ENCODE data around the gene OR2A12.

DNA sequence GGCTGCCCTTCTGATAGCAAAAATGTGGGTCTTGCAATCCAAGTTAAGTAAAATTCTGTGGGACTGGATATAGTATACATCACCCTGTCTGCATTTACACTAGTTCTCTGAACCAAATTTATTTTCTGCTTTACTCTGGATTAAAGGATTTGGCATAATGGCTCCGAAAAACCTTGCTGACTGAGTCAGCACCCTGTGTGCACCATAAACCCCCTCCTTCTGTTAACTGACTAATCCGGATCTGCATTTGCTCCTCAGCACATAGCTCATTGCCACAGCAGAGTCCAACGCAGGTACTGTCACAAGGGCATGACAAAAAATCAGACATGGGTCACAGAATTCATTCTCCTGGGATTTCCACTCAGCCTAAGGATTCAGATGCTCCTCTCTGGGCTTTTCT lies 36.0 kb upstream of the OR2A12 start:
- TF ChIP-seq, protein P1, sequence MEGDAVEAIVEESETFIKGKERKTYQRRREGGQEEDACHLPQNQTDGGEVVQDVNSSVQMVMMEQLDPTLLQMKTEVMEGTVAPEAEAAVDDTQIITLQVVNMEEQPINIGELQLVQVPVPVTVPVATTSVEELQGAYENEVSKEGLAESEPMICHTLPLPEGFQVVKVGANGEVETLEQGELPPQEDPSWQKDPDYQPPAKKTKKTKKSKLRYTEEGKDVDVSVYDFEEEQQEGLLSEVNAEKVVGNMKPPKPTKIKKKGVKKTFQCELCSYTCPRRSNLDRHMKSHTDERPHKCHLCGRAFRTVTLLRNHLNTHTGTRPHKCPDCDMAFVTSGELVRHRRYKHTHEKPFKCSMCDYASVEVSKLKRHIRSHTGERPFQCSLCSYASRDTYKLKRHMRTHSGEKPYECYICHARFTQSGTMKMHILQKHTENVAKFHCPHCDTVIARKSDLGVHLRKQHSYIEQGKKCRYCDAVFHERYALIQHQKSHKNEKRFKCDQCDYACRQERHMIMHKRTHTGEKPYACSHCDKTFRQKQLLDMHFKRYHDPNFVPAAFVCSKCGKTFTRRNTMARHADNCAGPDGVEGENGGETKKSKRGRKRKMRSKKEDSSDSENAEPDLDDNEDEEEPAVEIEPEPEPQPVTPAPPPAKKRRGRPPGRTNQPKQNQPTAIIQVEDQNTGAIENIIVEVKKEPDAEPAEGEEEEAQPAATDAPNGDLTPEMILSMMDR (IDR thresholded peaks at IDR 0.05 in 4 of 5, conservative IDR thresholded peaks at IDR 0.05 in 1 of 5): no peak
- TF ChIP-seq POLR2A (IDR thresholded peaks at IDR 0.05): no peak
